KOPT-K1 (cell line): ENCODE measurements around the gene ZNF575.

Source experiments
- H3K27ac ChIP-seq: fragments of 200-600 bp; sonication (generic); 2 replicates; pipeline ENCODE4 v1.5.1; 2016; ENCODE audit warnings: antibody characterized with exemption, mild to moderate bottlenecking, low read depth, low read length; ENCODE audit not compliant: poor library complexity, severe bottlenecking
- H3K36me3 ChIP-seq: fragments of 200-600 bp; sonication (generic); 2 replicates; pipeline ENCODE4 v1.5.1; 2017; ENCODE audit warnings: antibody characterized with exemption, mild to moderate bottlenecking, low read length, moderate library complexity; ENCODE audit not compliant: insufficient read depth
- H3K9me3 ChIP-seq: fragments of 200-600 bp; sonication (generic); 2 replicates; pipeline ENCODE4 v1.5.1; 2017; ENCODE audit warnings: antibody characterized with exemption, low read length, mild to moderate bottlenecking; ENCODE audit not compliant: insufficient read depth, poor library complexity, severe bottlenecking

ZNF575 gene, protein sequence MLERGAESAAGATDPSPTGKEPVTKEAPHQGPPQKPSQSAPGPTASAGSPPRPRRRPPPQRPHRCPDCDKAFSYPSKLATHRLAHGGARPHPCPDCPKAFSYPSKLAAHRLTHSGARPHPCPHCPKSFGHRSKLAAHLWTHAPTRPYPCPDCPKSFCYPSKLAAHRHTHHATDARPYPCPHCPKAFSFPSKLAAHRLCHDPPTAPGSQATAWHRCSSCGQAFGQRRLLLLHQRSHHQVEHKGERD

DNA sequence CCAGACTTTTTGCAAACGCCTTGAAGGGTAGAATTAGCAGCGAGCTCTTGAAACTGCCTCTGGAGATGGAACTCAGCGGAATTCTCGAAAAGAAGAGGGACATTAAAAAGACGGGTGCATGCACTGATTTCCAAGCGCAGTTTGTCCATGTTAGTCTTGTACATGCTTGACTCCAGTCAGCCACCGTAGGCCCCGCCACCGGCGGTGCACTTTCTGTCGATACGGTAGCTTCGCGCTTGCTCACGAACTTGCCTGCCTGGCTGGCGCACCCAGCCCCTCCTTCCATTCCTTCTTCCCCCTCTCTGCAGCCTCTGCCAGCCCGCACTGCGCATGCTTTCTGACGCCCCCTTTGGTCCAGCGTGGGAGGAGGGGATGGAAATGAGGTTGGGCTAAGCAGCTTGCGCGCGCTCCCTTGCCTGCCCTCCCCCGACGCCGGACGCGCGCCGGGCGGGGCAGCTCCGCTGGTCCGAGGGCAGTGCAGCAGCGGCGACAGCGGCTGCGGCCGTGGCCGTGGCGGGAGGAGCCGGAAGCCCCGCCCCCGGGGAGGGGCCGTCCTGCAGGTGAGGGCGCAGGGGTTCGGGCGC, at the start of gene ZNF575:
Gene ZNF575, plus strand, starts transcription at position 227 of the 584 bp plus-strand sequence. CDS start 1,235 bp downstream, outside the sequence.
- peak within 1 kb of the TSS; percentile 74 for H3K27ac ChIP-seq
- no peaks in the 10 kb centered on the region for H3K9me3 ChIP-seq
- peaks cover 10% of the 10 kb centered on the region for H3K36me3 ChIP-seq

DNA sequence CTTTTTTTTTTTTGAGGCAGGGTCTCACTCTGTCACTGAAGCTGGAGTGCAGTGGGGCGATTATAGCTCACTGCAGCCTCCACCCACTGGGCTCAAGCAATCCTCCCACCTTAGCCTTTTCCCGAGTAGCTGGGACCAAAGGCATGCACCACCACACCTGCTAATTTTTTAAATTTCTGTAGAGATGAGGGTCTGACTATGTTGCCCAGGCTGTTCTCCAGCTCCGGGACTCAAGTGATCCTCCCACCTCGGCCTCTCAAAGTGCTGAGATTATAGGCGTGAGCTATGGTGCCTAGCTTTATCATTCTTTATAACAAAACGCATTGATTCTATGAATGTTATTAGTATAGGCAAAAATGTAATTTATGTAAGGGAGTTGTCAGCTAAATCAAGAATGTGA, 49.7 kb upstream of the ZNF575 start:
- H3K9me3 ChIP-seq: no peaks in the 10 kb centered on the region
- H3K36me3 ChIP-seq: no peaks in the 10 kb centered on the region
- H3K27ac ChIP-seq: no peak overlapping the region

DNA sequence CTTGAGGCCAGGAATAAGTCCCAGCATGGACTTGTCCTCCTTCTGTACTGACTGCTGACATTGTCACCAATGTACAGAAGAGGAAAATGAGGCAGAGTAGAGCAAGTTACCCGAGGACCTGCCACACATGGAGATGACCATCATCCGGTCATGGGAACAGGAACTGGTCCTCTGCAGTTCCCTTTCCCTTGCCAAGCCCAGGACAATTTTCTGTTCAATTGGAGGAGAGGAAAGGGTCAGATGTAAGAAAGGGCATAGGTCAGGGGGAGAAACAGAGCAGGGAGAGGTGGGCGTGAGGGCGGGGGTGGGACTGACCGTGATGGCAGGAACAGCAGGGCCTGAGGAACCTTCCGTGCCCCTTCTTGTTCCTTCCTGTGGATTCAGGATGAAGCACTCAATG, 47.0 kb upstream of the ZNF575 start:
- Histone ChIP-seq H3K9me3 (no peaks in the 10 kb centered on the region), H3K27ac (no peak overlapping the region), H3K36me3 (no peaks in the 10 kb centered on the region)

DNA sequence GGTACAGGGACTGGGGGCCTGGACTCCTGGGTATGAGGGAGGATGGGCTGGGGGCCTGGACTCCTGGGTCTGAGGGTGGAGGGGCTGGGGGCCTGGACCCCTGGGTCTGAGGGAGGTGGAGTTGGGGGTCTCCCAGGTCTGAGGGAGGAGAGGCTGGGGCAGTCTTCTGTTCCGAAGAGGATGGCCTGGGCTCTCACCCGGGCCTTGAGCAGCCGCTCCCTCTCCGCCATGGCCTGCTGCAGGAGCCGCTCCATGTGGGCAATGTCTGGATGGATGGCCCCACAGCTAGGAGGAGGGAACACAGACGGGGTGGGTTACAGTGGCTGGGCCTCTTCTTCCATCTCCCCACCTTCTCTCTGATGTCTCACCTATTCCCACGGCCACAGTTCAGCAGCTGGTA, 46.6 kb upstream of the ZNF575 start:
- H3K36me3 ChIP-seq: no peaks in the 10 kb centered on the region
- no peaks in the 10 kb centered on the region for H3K9me3 ChIP-seq
- H3K27ac ChIP-seq: no peak overlapping the region

DNA sequence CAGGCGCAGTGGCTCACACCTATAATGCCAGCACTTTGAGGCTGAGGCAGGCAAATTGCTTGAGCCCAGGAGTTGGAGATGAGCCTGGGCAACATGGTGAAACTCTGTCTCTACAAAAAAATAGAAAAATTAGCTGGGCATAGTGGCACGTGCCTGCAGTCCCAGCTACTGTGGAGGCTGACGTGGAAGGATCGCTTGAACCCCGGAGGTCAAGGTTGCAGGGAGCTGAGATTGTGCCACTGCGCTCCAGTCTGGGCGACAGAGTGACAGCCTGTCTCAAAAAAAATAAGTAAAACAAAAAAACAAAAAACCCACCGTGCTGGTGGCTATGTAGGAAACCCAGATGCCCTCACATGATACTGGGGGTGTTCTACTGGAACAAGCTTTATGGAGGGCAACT, 44.8 kb upstream of the ZNF575 start:
- Histone ChIP-seq H3K9me3 (no peaks in the 10 kb centered on the region), H3K27ac (no peak overlapping the region), H3K36me3 (no peaks in the 10 kb centered on the region)

DNA sequence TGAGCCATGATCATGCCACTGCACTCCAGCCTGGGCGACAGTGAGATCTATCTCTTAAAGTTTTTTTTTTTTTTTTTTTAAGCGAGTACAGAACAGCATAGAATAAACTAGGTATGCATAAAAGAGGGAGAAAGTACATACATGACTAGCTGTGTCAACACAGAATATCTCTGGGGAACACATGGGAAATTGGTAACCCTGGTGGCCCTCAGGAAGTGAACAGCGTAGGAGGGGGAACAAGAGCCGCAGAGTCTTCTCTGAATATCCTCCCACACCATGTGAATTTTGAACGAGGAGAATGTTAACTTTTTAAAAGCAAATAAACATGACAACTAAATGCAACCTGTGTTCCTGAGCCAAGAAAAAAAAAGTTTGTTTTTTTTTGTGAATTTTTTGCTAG, 43.7 kb upstream of the ZNF575 start:
- Histone ChIP-seq H3K36me3 (no peaks in the 10 kb centered on the region), H3K9me3 (no peaks in the 10 kb centered on the region), H3K27ac (no peak overlapping the region)

DNA sequence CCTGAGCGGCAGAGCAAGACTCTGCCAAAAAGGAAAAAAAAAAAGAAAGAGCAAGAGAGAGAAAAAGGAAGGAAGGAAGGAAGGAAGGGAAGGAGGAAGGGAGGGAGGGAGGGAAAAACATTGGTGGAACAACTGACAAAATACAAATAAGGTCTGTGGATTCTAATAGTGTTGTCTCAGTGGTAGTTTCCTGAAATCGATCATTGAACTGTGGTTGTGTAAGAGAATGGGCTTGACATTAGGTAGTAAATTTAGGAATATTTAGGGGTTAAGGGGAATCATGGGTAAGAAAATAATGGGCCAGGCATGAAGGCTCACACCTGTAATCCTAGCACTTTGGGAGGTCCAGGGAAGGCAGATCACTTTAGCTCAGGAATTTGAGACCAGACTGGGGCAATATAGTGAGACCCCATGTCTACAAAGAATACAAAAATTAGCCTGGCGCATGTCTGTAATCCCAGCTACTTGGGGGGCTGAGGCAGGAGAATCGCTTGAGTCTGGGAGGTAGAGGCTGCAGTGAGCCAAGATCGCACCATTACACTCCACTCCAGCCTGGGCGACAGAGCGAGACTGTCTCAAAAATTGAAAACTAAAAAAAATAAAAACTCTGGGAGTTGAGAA, 42.9 kb upstream of the ZNF575 start:
- Histone ChIP-seq H3K36me3 (no peaks in the 10 kb centered on the region), H3K27ac (no peak overlapping the region), H3K9me3 (no peaks in the 10 kb centered on the region)

DNA sequence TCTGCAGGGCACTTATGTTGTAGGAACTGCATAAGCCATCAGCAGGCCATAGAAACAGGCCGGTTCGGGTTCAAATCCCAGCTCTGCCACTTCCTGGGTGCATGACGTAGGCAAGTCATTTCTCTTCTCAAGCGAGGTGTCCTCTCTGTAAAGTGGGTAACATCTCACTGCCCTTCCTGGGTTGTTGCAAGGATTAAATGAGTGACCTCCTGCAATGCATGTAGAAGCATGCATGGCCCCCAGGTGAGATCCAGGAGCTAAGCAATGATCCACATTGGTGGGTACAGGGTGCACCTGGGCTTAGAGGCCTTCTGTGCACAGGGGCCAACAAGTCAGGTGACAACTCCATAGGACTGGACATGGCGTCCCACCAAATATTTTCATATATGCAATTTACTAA, 42.2 kb upstream of the ZNF575 start:
- H3K9me3 ChIP-seq: no peaks in the 10 kb centered on the region
- H3K27ac ChIP-seq: no peak overlapping the region
- no peaks in the 10 kb centered on the region for H3K36me3 ChIP-seq

DNA sequence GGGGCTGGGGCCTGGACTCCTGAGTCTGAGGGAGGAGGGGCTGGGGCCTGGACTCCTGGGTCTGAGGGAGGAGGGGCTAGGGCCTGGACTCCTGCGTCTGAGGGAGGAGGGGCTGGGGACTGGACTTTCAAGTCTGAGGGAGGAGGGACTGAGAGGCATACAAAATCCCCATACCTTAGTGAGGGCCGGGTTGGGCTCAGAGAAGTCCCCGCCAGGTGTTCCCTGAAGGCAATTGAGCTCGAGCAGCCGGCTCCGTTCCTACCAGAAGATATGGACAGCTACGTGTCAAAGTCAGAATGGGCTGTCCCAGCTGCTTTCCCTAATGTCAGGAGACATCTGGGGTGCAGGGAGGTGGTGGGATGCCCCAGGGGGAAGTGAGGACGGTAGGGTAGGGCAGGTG, 37.9 kb upstream of the ZNF575 start:
- no peaks in the 10 kb centered on the region for H3K9me3 ChIP-seq
- no peaks in the 10 kb centered on the region; the same call in 1 of the 2 replicates for H3K36me3 ChIP-seq
- no peak overlapping the region for H3K27ac ChIP-seq

DNA sequence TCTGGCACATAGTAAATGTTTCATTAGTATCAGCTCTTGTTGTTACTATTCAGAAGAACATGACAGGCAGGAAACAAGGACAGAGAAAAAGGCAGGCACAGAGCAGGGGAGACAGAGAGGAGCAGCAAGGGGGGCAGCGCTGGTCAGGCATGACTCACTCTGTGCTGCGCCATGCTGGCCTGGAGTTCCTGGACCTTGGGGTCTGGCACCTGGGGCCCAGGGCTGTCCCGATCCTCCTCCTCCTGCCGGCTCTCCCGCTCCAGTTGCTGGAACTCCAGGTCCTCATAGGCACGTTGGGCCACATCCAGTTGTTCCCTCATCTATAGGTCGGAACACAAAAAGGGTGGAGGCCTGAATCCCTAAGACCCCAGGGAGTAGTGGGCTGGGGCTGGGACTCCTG, 36.0 kb upstream of the ZNF575 start:
- Histone ChIP-seq H3K9me3 (no peaks in the 10 kb centered on the region), H3K36me3 (no peaks in the 10 kb centered on the region; the same call in 1 of the 2 replicates), H3K27ac (no peak overlapping the region)

DNA sequence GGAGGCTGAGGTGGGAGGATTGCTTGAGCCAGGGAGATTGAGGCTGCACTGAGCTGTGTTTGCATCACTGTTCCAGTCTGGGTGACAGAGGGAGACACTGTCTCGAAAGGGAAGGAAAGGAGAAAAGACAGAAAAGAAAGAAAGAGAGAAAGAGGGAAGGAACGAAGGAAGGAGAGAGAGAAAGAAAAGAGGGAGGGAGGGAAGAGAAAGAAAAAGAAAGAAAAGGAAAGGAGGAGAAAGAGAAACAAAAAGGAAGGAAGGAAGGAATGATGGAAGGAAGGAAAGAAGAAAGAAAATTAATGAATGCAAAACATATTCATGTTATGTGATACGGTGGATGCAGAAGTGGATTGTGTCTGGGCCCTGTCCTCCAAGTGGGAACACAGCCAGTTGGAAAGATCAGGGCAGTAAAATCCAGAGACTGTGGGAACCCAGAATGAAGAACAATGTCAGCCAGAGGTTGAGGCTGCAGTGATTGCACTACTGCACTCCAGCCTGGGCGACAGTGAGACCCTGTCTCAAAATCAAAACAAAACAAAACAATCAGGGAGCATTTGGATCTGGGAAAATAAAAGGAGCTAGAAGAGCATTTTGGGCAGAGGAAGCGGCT, 34.6 kb upstream of the ZNF575 start:
- Histone ChIP-seq H3K9me3 (no peaks in the 10 kb centered on the region), H3K27ac (no peak overlapping the region)

DNA sequence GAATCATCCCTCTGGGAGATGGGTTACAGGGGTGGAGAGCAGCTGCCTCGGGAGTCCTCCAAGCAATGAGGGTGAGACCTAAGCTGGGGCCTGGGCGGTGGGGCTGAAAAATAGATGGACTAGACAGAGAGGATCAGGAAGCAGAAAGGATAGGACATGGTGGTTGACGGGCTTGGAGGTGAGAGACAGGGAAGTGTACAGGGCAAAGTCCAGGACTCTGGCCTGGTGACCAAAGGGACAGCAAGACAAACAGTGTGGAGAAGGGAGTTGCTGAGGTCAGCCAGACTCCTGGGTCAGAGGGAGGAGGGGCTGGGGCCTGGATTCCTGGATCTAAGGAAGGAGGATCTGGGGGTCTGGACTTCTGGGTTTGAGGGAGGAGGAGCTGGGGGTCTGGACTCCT, 33.9 kb upstream of the ZNF575 start:
- Histone ChIP-seq H3K36me3 (no peaks in the 10 kb centered on the region; the same call in 1 of the 2 replicates), H3K27ac (no peak overlapping the region), H3K9me3 (no peaks in the 10 kb centered on the region)

More for the DNA sequence above, 34.6 kb upstream of the ZNF575 start:
- no peaks in the 10 kb centered on the region; the same call in 1 of the 2 replicates for H3K36me3 ChIP-seq

DNA sequence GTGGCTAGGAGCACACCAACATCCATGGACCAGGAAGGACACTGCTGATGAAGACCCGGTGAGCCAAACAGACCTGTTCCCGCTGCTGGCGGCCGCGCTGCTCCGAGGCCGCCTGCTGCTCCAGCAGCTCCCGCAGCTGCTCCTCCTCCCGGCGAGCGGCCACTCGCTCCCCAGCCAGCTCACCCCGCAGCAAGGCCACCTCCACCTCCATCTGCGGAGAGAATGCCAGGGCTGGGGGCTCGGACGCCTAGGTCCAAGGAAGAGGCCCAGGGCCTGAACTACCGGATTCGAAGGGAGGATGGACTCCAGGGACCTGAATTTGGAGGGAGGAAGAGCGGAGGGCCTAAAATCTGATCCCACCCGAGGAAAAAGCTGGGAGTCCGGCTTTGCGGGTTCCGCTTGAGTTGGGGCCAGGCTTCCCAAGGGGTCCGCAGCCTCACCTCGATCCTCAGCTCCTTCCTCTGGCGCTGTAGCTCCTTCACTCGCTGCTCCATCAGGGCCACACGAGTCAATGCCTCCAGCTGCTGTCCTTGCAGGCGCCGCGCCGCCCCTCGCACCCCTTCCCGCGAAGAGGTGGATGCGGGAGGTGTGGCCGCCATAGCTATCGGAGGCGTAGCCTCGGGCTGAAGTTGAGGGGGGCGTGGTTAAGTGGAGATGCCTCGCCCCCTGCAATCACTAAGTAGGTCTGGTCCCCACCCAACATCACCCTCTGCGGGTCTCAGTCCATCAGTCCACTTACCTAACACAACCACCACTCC, 31.1 kb upstream of the ZNF575 start:
- H3K27ac ChIP-seq: no peak overlapping the region
- no peaks in the 10 kb centered on the region for H3K9me3 ChIP-seq
- no peaks in the 10 kb centered on the region for H3K36me3 ChIP-seq

DNA sequence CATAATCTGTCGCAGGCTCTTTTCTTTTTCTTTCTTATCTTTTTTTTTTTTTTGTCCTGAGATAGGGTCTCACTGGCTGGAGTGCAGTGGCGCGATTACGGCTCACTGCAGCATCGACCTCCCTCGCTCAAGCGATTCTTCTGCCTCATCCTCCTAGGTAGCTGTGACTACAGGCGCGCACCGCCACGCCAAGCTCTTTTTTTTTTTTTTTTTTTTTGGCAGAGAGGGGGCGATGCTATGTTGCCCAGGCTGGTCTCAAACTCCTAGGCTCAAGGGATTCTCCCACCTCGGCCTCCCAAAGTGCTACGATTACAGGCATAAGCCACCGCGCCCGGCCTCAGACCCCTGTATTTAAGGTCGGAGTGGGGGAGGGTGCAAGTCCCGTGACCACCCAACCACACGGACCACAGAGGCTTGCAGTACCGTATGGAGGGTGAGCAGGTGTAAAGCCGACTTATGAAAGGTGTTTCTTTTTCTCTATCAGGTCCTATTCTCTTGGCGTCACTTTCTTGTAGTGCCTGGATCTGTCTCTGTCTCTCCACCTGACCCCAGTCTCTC, 30.5 kb upstream of the ZNF575 start:
- no peaks in the 10 kb centered on the region for H3K36me3 ChIP-seq
- H3K9me3 ChIP-seq: no peaks in the 10 kb centered on the region
- no peak overlapping the region for H3K27ac ChIP-seq
